Measurements from ENCODE around the gene KATNBL1.

GRCh38 chr15:34158355-34158754 is 51.5 kb downstream of the KATNBL1 start:
- TF ChIP-seq CTCF (IDR thresholded peaks at IDR 0.05; ENCODE audit: insufficient read depth, low read depth, low read length) = no peak
- TF ChIP-seq EZH2 (IDR thresholded peaks at IDR 0.05; ENCODE audit: insufficient read depth, low read length) = no peak

Measured in astrocyte (in vitro differentiated cells and primary cell).